GM12891 (cell line): ENCODE results near the gene TRANK1.

Experiments
- POLR2A ChIP-seq: IDR thresholded peaks from 2 replicates; pipeline ENCODE4 v1.6.1; 2011; ENCODE audit warnings: low read depth, low read length, control low read depth
- POLR2AphosphoS5 ChIP-seq: IDR thresholded peaks from 2 replicates; pipeline ENCODE4 v1.6.1; 2011; ENCODE audit warnings: low read depth, low read length, control low read depth

DNA sequence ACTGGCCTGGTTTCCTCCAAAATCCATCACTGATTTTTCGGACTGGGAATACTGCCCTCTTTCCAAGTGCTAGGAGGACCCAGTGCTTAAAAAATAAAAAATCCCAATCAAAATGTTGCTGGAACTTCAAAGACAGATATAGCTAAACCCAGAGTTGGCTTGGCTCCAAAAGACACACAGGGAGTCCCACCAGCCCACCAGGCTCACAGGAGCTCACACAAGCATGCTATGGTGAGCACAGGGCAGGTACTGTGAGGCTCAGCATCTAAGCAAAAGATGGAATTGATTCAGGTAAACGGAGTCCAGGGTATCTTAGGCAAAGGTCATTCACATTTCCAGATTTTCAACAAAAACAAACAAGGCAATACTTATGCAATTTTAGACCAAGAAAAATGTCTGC lies 3.7 kb downstream of the TRANK1 start:
- no peak for TF ChIP-seq POLR2A
- no peak for TF ChIP-seq POLR2AphosphoS5
